GM12878 (cell line): ENCODE measurements around the gene DCTN1.

Source experiments
- TF ChIP-seq, protein P1 (sequence below), 3 experiments: IDR thresholded peaks in 2 of 3; conservative IDR thresholded peaks in 1 of 3; 2 replicates each; pipeline ENCODE4 v1.5.1; 2011; ENCODE audit warnings: low read depth in 3 of 3, low read length in 3 of 3, mild to moderate bottlenecking in 3 of 3, control low read depth in 2 of 3, moderate library complexity in 2 of 3, inconsistent platforms in 1 of 3, mixed read lengths in 1 of 3; ENCODE audit not compliant: control insufficient read depth in 2 of 3, insufficient read depth in 1 of 3; ENCODE audit errors: extremely low read depth in 1 of 3
- TF ChIP-seq, protein P2 (sequence below): IDR thresholded peaks from 2 replicates; pipeline ENCODE4 v1.6.1; 2012; ENCODE audit warnings: low read length, inconsistent platforms

DNA sequence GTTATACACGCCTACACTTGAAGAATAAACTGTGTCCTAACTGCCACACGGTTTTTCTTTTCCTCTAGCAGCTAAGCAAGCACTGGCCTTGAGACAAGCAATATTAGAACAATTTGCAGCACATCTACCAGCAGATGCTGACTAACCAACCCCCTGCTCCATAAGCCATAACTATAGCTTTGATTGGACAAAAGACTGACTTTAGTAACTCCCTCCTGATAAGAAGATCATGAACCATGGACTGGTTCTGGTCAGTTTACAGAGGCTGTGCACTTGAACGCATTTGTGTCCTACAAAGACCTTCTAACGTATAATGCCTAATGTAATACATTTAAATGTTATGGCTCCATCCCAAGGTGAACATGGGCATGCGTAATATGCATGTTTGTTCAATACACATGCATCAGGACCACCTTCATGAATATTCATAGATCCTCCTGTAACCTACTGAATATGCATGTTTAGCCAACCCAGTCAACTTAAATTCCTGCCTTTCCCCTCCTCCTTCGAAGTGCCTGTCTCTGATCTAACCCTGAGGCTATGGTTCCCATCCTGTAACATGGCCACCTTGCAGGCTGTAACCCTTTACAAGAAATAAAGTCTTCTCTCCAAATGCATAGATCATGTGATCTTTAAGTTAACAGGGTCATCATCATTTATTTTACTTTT is 63.4 kb downstream of the DCTN1 start:
- TF ChIP-seq, protein P1, sequence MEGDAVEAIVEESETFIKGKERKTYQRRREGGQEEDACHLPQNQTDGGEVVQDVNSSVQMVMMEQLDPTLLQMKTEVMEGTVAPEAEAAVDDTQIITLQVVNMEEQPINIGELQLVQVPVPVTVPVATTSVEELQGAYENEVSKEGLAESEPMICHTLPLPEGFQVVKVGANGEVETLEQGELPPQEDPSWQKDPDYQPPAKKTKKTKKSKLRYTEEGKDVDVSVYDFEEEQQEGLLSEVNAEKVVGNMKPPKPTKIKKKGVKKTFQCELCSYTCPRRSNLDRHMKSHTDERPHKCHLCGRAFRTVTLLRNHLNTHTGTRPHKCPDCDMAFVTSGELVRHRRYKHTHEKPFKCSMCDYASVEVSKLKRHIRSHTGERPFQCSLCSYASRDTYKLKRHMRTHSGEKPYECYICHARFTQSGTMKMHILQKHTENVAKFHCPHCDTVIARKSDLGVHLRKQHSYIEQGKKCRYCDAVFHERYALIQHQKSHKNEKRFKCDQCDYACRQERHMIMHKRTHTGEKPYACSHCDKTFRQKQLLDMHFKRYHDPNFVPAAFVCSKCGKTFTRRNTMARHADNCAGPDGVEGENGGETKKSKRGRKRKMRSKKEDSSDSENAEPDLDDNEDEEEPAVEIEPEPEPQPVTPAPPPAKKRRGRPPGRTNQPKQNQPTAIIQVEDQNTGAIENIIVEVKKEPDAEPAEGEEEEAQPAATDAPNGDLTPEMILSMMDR (IDR thresholded peaks at IDR 0.05 in 2 of 3, conservative IDR thresholded peaks at IDR 0.05 in 1 of 3; ENCODE audit: control insufficient read depth in 2 of 3, extremely low read depth in 1 of 3, insufficient read depth in 1 of 3, low read depth in 3 of 3, low read length in 3 of 3), result no peak
- TF ChIP-seq, protein P2, sequence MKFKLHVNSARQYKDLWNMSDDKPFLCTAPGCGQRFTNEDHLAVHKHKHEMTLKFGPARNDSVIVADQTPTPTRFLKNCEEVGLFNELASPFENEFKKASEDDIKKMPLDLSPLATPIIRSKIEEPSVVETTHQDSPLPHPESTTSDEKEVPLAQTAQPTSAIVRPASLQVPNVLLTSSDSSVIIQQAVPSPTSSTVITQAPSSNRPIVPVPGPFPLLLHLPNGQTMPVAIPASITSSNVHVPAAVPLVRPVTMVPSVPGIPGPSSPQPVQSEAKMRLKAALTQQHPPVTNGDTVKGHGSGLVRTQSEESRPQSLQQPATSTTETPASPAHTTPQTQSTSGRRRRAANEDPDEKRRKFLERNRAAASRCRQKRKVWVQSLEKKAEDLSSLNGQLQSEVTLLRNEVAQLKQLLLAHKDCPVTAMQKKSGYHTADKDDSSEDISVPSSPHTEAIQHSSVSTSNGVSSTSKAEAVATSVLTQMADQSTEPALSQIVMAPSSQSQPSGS, result no peak
